Pons (tissue), 1 donor: ENCODE results near the gene APOL1.

Experiments used
- DNase-seq: peaks from one replicate; pipeline ENCODE4 v3.0.0-alpha.2; 2016; ENCODE audit warnings: low spot score

APOL1 gene

GRCh38 chr22:36293606-36294292 is 40.8 kb downstream of the APOL1 start:
- no peak for DNase-seq

GRCh38 chr22:36294293-36294620 is 41.3 kb downstream of the APOL1 start:
- DNase-seq: no peak

GRCh38 chr22:36294801-36295200 is 41.9 kb downstream of the APOL1 start:
- no peak for DNase-seq

- no peak for DNase-seq
Measured at GRCh38 chr22:36295247-36295646, 42.3 kb downstream of the APOL1 start.

GRCh38 chr22:36296690-36297089 is 43.8 kb downstream of the APOL1 start:
- DNase-seq: no peak

- DNase-seq: no peak
Measured at GRCh38 chr22:36297568-36297967, 44.6 kb downstream of the APOL1 start.

GRCh38 chr22:36298118-36298517 is 45.2 kb downstream of the APOL1 start:
- no peak for DNase-seq

GRCh38 chr22:36298601-36299000 is 45.7 kb downstream of the APOL1 start:
- no peak for DNase-seq

- no peak for DNase-seq
Measured at GRCh38 chr22:36299295-36299694, 46.4 kb downstream of the APOL1 start.

GRCh38 chr22:36299911-36300310 is 47.0 kb downstream of the APOL1 start:
- no peak for DNase-seq

GRCh38 chr22:36300396-36301212 is 47.7 kb downstream of the APOL1 start:
- no peak for DNase-seq

GRCh38 chr22:36301384-36301828 is 48.5 kb downstream of the APOL1 start:
- DNase-seq: peak; percentile 43

GRCh38 chr22:36301851-36302250 is 48.9 kb downstream of the APOL1 start:
- no peak for DNase-seq

GRCh38 chr22:36302439-36303114 is 49.6 kb downstream of the APOL1 start:
- no peak for DNase-seq

GRCh38 chr22:36303115-36303467 is 50.2 kb downstream of the APOL1 start:
- DNase-seq: no peak

GRCh38 chr22:36303874-36304273 is 50.9 kb downstream of the APOL1 start:
- DNase-seq: no peak

- no peak for DNase-seq
Measured at GRCh38 chr22:36304429-36304828, 51.5 kb downstream of the APOL1 start.

GRCh38 chr22:36305813-36306212 is 52.9 kb downstream of the APOL1 start:
- no peak for DNase-seq

- DNase-seq: no peak
Measured at GRCh38 chr22:36306227-36306626, 53.3 kb downstream of the APOL1 start.

- DNase-seq: no peak
Measured at GRCh38 chr22:36308880-36309279, 55.9 kb downstream of the APOL1 start.

- DNase-seq: no peak
Measured at GRCh38 chr22:36311386-36312085, 58.6 kb downstream of the APOL1 start.

GRCh38 chr22:36315325-36315724 is 62.4 kb downstream of the APOL1 start:
- DNase-seq: no peak
